RWPE1 (cell line): ENCODE results near the gene TUBB4B.

Experiments used
- CTCF ChIA-PET: fragments of 350-600 bp; sonication (Branson Sonifier 250); formaldehyde crosslinking; extraction: SDS; loops from one replicate; lab custom pipeline; 2021; lab: Yijun Ruan, JAX
- POLR2A ChIA-PET: fragments of 400-600 bp; formaldehyde crosslinking; extraction: SDS; loops from one replicate; lab custom pipeline; 2020; ENCODE audit warnings: antibody characterized with exemption; ENCODE audit not compliant: low non-redundant PET; lab: Yijun Ruan, JAX
- DNase-seq: peaks from one replicate; pipeline ENCODE4 v3.0.0; 2012; ENCODE audit warnings: low spot score
- H3K27ac ChIP-seq: fragments of 450-650 bp; 2 replicates; pipeline ENCODE4 v1.5.1; 2017
- TF ChIP-seq, protein P1 (sequence below): fragments of 450-650 bp; conservative IDR thresholded peaks from 2 replicates; pipeline ENCODE4 v1.5.1; 2017; ENCODE audit warnings: low read depth, mild to moderate bottlenecking

TUBB4B gene

DNA sequence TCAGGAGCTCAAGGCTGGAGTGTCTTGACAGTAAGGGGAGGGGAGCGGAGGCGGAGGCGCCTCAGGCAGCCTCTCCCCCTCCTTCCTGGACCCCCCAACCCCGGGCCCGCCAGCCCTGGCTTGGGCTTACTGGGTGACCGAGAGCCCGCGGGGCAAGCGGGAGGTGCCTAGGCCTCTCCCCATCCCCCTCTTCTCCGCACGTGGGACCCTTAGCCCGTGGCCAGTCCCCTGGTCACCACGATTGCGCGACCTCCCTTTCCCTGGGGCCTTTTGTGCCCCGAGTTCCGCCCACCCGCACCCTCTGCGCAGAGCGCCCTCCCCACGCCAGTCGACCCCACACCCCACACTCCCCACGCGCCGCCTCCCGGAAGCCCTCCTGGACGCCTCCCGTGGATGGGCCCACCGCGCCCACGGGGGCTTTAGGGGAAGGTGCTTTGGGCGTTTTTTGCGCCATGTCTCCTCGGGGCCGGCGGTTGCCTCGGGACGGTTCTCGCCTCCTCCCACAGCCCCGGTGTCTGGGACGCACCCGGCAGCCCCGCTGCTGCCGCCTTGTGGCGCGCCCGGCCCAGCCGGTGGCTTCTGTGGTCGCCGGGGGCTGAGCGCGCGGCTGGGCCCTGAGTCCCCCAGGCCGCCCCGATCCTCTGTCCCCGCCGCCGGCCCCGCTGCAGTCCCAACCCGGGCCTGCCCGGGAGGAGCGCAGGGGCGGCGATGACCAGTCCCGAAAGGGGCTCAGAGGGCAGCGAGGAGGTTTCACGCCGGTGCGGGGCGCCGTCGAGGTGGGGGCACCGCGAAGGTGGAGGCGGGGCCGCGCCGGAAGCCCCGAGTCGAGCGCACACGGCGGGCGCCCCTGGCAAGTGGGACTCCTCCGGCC is 39.6 kb downstream of the TUBB4B start:
- TF ChIP-seq, protein P1, sequence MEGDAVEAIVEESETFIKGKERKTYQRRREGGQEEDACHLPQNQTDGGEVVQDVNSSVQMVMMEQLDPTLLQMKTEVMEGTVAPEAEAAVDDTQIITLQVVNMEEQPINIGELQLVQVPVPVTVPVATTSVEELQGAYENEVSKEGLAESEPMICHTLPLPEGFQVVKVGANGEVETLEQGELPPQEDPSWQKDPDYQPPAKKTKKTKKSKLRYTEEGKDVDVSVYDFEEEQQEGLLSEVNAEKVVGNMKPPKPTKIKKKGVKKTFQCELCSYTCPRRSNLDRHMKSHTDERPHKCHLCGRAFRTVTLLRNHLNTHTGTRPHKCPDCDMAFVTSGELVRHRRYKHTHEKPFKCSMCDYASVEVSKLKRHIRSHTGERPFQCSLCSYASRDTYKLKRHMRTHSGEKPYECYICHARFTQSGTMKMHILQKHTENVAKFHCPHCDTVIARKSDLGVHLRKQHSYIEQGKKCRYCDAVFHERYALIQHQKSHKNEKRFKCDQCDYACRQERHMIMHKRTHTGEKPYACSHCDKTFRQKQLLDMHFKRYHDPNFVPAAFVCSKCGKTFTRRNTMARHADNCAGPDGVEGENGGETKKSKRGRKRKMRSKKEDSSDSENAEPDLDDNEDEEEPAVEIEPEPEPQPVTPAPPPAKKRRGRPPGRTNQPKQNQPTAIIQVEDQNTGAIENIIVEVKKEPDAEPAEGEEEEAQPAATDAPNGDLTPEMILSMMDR: no peak
- peak overlapping the region; percentile 94 for H3K27ac ChIP-seq
- ChIA-PET POLR2A (interaction anchor here (0.6 kb wide), 1 partner anchor 21 kb away, joined by 5 read pairs; the partner anchor contains the start of gene NRARP), CTCF (interaction anchor here (0.6 kb wide), 1 partner anchor 9 kb away, joined by 4 read pairs; no protein-coding TSS in a partner anchor)
- no peak for DNase-seq

DNA sequence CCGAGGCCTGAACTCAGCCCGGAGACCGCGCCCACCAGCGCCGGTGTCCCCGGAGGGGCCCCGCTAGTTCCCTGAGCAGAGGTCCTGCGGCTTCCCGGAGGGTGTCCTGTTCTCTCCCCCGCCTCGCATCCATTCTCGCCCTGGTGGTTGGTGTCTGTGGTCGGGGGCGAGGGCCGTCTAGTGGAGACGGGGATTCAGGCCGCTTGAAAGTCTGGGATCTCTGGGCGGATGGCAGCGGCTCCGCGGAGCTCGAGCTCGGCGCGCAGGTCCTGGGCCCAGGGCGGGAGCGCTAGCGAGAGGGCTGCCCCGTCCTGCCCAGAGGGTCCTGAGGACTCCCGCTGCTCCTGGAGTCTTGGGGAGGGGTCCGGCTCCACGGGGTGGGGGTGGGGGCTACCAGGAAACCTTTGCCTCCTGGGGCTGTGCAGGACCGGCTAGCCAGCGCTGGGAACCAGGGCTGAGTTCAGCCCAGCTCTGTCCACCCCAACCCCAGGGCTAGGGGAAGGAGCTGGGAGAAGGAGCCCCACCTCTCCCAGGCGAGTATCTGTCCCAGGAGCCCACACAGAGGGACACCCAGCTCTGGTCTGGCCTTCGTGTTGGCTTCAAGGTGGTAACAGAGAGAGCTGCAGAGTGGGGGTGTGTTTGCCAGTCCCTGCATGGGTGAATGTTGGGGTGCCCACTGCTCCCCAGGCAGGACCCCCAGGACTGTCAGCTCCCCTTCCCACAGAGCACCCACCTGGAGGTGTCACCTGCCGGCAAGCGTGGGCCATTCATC is 40.4 kb downstream of the TUBB4B start:
- DNase-seq: no peak
- TF ChIP-seq, protein P1: no peak
- peak overlapping the region; percentile 94 for H3K27ac ChIP-seq
- ChIA-PET CTCF (interaction anchor here (0.6 to 1.3 kb wide), 3 partner anchors 21 to 253 kb away, joined by 3 read pairs; partner anchors contain the start of gene NRARP), POLR2A (no interaction called here)

DNA sequence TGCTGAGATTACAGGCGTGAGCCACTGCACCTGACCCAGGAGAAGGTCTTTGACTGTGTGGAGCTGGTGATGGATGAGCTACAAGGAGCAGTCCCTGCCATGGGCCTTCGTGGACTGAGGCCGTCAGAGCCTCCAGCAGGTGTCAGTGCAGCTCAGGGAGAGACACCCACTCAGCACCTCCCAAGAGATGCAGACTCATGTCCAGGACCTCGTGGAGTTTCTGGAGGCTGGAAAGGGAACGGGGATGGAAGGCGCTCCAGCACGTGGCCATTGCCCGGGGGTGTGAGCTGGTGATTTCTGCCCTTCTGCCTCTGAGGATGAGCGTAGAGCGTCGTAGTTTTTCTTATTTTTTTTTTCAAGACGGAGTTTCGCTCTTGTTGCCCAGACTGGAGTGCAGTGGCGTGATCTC is 45.9 kb downstream of the TUBB4B start:
- CTCF ChIA-PET: interaction anchor here (0.5 to 1.4 kb wide), 7 partner anchors 14 to 747 kb away, joined by 3 to 4 read pairs (median 3); partner anchors contain the start of gene NRARP

DNA sequence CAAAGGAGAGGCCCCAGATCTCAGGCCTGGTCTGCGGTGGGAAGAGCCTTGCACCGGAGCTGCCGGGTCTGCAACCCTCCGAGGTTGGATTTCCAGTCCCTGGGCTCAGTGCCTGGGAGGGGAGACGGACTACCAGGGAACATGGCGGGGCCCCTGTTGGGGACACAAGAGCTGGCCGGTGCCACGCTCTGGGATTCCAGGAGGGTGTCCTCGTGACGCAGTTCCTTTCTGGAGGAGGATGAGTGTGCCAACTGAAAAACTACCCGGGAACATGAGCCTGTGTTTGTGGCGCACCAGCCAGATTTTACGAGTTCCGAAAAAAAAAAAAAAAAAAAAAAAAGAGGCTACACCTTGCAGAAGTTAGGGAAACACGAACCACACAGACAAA is 52.0 kb downstream of the TUBB4B start:
- POLR2A ChIA-PET: no interaction called here
- DNase-seq: no peak
- TF ChIP-seq, protein P1: no peak
- no peak overlapping the region for H3K27ac ChIP-seq
- CTCF ChIA-PET: interaction anchor here (0.6 to 1.9 kb wide), 5 partner anchors 9 to 259 kb away, joined by 3 to 12 read pairs (median 6); partner anchors contain the start of genes MRPL41 and NRARP

More for the DNA sequence above, 45.9 kb downstream of the TUBB4B start:
- no peak for DNase-seq
- POLR2A ChIA-PET: interaction anchor here (1.0 kb wide), 1 partner anchor 9 kb away, joined by 7 read pairs; the partner anchor contains the start of gene TOR4A
- TF ChIP-seq, protein P1: peak; percentile 83
- H3K27ac ChIP-seq: no peak overlapping the region
